GM21723 (cell line): ENCODE results near the gene PDIA5.
"Not testable (repeated sequence)": the region's sequence is repeated elsewhere in the genome, so short reads cannot be mapped to it uniquely, and the experiment has no call there.

Experiments
- ATAC-seq: cut with Tn5 transposase; IDR thresholded peaks from one replicate; pipeline ENCODE4 v1.9.1; 2021; ENCODE audit warnings: mild to moderate bottlenecking, moderate library complexity; ENCODE audit not compliant: unreplicated experiment

PDIA5 gene

DNA sequence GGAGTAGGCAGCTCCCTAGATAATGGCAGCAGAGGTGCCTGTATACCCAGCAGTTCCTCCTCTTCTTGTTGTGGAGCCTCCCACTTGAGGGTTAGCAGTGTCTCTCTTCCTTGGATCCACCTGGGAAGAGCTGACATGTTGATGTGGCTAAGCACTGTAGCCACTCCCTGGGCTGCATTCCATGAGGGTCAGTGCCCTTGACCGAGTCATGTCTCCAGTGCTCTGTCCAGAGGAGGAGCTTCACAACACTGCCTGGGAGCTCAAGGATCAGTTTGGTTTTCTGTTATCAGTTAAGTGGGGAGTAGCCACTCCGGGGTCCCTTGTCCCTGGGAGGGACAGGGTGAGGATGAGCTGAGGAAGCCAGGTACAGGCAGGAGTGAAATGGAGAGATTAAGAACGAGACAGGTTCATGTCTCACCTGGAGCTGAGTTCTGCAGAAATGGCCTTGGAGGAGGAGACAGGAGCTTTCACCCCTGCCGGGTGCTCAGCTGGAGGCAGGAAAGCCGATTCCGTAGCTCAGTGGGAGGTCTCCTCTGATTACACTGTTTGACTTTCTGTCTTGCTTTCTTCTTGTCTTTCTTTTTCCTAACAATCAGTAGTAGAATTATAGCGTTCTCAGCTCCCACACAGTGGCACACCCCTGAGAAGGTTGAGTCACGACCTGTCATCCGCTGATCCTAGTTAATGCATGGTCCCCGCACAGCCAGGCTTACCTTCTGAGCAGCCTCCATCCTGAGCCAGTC is 77.0 kb downstream of the PDIA5 start:
- no peak for ATAC-seq

DNA sequence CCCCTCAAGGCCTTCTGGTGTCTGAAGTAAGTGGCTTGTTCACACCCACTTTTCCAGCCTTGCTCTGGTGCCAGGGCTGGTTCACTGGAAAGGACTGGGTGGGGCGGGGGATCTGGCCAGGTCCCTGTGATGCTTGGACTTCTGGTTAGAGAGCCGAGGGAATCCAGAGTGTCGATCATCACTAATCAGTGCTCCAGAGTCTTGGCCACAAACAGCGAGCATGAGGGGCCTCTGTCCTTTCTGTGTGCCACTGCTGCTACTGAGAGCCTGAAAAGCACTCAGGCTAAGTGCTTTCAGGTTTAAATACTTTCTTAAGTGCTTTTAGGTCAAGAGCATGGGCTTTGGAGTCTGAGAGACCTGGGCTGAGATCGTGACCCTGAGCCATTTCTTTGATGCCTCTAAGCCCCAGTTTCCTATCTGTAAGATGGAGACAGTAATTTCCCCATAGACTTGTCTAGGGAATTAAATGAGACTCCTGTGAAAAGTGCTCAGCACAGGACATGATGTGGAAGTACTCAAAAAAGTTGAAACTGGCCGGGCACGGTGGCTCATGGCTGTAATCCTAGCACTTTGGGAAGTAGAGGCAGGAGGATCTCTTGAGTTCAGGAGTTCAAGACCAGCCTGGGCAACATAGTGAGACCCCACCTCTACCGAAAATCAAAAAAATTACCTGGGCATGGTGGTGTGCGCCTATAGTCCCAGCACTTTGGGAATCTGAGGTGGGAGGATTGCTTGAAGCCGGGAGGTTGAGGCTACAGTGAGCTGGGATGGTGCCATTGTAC is 81.1 kb downstream of the PDIA5 start:
- ATAC-seq: no peak

DNA sequence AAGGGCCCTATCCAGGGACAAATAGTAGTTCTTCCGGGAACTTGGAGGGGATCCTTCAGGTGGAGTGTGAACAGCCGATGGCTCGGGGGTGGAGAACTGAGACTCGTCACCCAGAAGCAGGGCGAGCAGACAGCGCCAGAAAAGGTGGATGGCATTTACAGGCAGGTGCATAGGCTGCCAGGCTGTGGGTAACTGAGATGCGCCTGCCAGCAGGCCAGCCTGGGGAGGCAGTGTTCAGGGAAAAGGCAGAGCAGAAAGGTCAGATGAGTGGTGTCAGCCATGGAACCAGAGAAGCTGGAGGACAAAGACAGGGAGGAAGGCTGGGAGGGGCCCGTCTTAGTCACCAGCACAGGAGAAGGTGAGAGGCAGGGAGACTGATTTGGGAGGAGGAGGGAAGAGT is 81.9 kb downstream of the PDIA5 start:
- ATAC-seq: no peak

DNA sequence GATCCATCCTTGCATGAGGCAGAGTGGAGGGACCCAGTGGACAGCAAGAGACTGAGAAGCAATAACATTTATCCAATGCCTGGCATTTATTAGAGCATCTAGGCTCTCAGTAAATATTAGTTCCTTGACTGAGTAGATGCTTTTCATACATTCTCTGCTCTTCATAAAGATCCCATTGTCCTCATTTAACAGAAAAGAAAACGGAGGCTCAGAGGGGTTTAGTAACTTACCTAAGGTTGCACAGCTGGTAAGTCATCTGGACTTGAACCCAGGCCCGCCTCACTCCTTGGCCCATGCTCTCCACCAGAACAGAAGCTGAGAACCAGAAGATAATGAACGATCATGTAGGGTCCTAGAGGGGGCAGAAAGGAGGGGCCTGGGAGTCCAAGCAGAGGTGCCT is 82.7 kb downstream of the PDIA5 start:
- ATAC-seq: no peak

DNA sequence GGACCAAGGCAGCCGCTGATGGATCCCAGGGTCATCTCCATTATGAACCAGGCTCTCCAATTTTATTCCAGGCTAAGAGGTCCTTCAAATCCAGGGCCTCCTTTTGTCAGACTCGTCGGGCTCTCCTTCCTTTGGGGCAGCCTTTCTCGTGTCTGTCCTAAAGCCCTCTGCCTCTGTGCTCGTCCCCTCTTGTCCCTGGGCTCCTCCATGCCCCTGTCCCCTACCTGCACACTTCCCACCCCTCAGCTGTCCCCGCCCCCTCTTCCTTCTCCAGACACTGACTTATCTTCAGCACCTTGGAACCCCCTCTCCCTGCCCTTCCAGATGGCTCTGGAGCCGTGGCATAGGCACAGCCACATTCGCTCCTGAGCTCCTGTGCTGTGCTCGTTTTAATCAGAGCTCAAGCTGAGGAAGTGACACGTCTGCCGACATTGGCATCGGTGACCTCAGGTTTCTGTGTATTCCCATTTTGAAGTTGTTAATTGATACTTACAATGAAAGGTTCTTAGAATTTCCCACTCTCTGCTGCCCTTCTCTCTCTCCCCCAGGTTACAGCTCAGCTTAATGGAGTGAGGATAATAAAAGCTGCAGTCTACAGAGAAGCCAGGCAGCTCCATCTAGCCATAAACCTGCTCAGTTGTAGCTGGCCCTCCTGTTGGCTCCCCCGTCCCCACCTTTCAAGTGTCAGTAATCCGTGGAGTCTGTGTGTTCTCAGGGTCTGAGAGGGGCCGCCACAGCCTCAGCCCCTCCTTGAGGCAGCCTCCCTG is 83.8 kb downstream of the PDIA5 start:
- no peak for ATAC-seq

DNA sequence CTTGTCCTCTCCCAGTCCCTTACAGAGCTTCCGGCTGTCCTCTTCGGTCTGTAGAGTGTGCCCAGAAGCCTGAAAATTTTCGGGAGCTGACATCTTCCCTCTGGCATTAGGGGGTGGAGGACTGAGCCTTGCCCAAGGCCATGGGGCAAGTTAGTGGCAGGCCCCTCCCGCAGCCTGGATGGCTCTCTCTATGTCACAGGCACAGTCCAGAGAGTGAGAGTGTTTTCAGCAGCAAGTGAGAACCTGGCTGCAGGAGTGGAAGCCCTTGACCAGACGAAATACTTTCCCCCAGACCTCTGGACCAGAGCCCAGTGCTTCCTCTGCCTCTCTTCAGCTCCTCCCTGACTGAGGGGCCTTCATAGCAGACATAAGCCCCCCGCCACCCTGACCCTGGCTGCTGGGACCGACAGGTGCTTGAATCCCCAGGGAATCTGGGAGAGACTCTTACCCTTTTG is 84.5 kb downstream of the PDIA5 start:
- ATAC-seq: no peak

DNA sequence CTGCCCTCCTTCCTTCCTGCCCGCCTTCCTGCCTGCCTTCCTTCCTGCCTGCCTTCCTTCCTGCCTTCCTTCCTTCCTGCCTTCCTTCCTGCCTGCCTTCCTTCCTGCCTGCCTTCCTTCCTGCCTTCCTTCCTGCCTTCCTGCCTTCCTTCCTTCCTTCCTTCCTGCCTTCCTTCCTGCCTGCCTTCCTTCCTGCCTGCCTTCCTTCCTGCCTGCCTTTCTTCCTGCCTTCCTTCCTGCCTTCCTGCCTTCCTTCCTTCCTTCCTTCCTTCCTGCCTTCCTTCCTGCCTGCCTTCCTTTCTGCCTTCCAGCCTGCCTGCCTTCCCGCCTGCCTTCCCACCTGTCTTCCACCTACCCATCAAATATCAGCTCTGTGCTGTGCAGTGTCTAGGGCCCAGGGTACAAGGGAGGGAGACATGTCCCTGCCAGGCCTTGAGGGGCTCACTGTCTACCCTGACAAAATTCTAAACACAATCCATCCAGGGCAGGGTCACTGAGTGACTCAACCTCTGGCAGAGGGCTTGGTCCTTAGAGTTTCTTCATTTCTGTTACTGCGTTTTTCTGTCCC is 85.1 kb downstream of the PDIA5 start:
- not testable (repeated sequence) for ATAC-seq

DNA sequence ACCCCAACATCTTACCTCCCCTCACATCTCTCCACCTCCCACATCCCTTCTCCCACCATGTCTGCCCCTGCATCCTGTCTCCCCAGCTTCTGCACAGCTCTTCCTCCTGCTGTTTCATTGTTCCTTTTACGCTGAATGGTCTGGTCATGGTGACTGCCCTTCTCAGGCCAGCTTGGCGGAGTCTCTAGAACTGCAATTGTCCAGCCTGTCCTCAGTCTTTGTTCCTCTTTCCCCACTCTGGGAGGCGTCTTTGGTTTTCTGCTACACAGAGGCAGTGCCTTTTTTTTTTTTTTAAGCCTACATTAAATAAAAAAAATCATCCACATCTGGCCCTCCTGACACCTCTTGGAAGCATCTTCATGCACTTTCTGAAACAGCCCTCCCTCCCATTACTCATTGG is 85.9 kb downstream of the PDIA5 start:
- no peak for ATAC-seq

DNA sequence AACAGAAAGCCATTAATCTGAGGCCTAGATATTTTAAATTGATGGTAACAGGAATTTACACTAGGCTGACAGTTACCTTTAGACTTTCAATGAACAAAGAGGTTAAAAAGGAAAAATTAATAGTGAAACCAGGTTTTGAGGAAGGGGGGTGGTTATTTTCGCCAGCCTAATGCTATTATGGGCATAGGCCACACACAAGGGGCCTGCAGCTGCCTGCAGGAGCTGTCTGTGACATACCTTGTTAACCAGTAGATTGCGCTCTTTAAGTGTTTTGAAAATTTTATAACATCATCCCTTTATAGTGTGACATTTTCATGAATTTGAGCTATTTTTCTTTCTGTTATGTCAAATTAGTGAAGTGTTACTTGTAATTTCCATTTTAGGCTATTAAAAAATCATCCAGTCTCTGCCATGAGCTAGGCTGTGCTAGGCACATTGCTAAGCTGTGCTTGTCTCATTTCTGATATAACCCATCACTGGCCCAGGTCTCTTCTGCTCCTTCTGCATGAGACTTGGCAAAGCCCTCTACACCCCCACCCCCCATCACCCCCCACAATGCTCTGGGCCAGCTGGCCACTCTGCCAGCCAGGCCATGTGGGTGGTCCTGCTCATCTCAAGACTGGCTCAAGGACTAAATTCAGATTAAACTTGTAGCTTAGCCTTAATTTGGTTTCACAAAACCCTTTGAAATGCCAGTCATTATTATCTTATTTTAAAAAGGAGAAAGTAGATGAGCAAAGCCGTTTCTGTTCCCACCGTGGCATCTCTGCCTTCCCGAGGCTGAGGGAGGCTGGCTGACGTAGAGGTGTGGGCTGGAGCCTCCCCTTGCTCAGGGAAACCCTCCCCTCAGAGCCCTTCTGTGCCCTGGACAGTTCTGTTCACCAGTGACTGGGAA is 86.5 kb downstream of the PDIA5 start:
- no peak for ATAC-seq

DNA sequence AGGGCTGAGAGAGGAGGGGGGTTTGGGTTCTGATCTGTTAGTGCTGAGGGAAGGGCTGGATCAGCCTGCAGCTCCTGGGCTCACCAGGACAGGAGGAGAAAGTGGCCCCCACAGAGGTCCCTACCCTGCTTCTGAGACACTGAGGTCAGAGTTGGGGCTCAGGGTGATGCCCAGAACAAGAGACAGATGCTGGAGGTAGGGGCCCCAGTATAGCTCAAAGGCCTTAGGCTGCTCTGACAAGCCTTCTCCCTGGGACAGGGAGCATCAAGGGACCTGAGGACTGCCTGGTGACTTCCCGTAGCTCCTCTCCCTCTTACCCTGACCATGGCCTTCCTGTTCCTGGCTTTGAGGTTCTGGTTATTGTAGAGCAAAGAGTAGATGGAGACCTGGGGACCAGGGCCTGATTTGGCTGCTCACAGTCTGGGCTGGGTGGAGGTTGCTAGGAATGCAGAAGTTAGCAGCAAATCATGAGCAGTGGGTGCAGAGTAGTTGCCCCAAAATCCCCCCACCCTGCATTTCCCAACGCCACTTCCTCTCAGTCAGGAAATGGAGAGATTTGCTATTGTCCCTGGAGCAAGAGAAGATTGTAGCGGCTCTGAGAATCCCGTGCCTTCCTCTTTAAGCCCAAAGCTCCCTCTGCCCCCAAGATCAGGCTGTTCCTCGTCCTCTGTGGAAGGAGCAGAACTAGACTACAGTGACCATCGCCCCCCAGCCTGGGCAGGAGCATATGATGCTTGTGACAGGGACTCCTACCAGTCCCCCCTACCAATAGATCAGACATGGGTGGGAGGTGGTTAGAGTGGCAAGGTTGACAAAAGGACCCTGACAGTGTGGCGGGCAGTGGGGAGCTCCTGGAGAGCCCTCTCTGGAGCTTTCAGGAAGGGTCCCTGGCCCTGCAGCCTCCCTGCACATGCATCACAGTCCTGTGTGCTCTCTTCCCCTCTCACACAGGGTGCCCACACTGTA is 87.5 kb downstream of the PDIA5 start:
- no peak for ATAC-seq

DNA sequence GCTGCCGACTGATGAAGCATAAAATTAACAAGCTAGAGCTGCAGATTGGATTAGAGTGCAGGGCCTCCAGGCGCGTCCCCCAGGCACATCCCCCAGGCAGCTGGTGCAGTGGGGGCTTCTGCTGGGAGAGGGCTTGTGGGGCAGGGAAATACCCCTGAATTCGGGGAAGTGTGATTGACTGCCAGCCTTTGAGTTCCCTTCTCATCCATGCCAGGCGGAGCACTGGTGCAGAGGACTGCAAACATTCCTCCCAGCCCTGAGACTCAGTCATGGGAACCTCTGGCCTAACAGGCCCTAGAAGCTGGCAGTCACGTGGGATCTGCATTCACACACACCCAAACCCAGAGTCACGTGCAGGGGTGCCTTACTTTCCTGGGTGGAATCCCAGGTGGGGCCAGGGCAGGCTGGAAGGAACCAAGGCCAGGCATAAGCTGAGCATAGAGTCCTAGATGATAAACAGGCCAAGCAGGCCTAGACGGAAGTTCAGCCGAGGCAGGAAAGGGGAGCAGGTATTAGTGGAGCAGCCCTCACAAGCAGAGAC is 88.7 kb downstream of the PDIA5 start:
- no peak for ATAC-seq

DNA sequence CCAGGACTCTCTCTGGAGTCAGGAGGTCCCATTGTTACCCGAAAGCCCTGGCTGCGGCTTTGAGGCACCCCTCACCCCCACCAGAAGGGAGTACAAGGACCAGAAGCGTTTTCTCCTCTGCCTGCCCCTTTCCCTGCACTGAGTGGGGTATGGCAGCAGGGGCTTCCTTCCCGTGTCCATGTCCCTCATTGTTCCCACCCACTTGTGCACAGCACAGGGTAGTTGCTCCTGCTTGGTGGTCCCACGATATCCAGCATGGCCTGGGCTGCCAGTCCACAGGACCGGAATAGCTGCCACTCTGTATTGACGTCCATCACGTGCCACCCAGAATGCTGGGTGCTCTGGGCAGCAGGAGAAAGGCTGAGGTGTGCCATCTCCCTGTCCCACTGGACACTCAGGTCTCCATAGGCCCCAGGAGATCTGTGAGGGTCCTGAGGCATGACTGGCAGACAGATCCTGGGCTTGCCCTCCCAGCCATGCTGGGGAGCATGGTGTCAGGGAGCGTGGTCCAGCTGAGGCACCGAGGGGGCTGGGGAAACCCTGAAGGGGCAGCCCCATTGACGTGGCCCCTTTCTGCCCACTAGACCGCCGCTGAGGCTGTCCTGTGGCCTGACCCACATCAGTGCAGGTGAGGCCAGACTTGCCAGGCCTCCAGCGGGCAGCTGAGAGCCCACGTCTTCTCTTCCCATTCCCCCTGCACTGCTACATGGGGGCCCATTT is 89.6 kb downstream of the PDIA5 start:
- ATAC-seq: no peak

DNA sequence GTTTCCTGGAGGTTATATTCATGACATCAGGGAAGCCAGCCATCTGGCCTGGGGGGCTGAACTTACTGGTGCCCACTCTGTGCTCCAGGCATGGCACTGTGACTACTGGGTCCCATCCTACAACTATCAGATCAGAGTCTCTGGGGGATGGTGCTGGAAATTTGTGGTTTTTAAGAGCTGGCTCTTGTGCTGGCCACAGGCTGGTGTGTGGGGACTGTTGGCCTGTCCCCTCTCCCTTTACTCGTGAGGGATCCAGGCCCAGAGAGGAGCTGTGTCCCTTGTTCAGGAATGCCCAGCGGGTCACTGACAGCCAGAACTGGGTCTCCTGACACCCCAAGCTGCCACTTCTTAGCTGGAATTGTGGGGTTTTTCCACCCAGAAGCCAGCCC is 90.4 kb downstream of the PDIA5 start:
- ATAC-seq: no peak

DNA sequence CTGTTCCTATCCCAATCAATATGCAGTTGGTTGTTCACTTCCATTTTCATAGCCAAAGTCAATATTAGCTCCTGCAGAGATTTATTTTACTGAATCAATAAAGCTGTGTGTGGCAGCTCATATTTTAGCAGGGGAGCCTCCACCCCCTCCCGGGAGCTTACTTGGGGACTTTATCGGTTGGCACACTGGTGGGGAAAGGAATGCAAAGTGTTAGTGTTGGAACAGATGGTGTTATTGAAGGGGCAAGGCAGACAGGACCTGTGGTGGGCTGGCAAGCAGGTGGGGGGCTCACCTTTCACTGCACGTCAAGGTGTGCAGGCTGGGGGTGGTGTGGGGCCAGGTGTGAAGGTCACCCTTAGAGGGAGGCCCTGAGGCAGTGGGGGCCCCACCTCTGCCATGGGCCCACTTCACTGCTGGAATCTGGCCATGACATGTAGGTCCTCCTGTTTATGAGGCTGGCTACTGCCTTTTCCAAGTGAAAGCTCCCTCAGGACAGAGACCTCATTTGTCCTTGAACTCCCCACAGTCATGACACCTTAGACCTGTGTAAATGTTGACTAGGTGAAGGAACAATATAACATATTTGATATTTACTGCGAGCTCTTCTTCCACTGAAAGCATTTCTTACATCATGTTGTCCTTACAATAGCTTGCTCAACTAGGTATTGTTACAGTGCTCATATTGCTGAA is 90.9 kb downstream of the PDIA5 start:
- ATAC-seq: no peak

DNA sequence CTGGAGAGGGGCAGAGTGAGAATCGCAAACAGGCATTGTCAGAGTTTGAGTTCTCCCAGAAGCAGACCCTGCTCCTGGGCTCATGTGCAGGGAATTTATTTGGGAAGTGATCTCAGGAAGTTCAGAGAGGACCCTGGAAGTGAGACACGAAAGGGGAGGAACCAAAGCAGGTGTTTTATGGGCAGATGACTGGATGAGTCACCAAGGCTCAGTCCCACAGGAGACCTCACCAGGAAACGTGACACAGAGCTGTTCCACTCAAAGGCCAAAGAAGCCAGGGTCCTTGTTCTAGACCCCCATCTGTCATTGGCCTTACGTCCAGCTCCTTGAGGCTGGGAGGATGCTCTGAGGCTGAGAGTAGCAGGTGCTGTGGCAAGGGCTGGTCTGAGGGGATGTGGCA is 91.5 kb downstream of the PDIA5 start:
- no peak for ATAC-seq

DNA sequence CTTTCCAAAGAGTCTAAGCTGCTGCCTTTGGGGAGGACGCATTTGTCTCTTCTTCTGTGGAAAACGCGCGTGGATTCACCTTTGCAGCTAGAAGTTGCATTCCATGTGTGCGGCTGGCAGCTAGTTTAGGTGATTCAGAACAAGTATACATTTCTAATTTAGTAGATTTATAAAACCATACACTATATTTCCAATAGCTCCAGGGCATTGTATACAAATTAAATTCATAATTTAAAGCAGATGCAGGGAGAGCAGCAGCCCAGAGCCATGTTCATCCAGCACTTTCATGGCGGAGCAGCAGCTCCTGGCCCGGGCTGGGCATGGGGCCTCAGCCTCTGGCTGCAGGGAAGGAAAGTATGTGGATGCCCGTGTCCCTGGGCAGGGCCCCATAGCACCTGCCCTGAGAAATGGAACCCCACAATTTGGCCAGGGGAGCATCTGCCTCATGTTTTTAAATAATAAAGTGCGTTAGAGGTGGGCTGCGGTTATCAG is 92.1 kb downstream of the PDIA5 start:
- ATAC-seq: no peak

DNA sequence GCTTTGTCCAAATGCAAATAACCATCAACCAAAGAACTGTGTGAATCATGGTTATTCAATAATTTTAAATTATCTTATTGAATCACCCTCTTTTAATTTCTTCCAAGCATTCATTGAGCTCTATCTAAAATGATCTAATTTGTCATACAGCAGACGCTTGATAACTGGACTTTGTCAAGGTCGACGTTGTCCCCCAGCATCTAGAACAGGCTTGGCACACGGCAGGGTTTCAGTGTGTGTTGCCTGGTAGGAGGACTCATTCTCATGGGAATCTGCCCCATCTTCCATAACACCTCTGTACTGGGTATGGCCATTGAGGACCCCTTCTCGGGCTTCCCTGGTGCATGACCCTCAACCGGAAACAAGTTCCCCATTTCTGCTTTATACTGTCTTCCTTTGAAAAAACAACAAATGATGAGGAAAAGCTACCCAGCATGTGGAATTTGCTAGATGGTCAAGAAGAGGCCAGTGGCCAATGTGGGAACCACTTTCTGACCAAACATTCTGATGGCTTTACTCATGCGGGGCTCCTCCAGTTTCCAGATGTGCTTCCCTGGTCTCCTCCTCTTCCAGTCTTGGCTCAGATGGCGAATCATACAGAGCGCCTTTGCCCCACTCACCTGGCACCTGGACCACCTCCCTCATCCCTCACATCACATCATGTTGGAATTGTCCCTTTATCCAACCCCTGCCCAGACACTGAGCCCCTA is 93.3 kb downstream of the PDIA5 start:
- ATAC-seq: no peak
